Breast epithelium (tissue), 3 donors: ENCODE measurements around the gene CIDEB.

ENCODE experiments used
- CTCF ChIP-seq, 3 donors: fragments of 450-650 bp; IDR thresholded peaks; one replicate each; pipeline ENCODE4 v1.5.1; 2016 to 2017; ENCODE audit warnings: antibody characterized with exemption in 3 of 3, mild to moderate bottlenecking in 3 of 3, moderate library complexity in 3 of 3
- POLR2A ChIP-seq: fragments of 450-650 bp; IDR thresholded peaks from one replicate; pipeline ENCODE4 v1.6.1; 2016; ENCODE audit warnings: antibody characterized with exemption, mild to moderate bottlenecking, moderate library complexity
- POLR2AphosphoS5 ChIP-seq, 3 donors: sonication (generic); formaldehyde crosslinking; IDR thresholded peaks; one replicate each; pipeline ENCODE4 v1.6.1; 2017; ENCODE audit warnings: antibody characterized with exemption in 3 of 3

- TF ChIP-seq CTCF (IDR thresholded peaks at IDR 0.05) (no peak), POLR2A (no peak), POLR2AphosphoS5 (IDR thresholded peaks at IDR 0.05) (no peak)
These were observed 24.0 kb upstream of the CIDEB start for GRCh38 chr14:24331731-24332267.
